ENCODE data around the gene ZNF687.

- TF ChIP-seq, protein P1, sequence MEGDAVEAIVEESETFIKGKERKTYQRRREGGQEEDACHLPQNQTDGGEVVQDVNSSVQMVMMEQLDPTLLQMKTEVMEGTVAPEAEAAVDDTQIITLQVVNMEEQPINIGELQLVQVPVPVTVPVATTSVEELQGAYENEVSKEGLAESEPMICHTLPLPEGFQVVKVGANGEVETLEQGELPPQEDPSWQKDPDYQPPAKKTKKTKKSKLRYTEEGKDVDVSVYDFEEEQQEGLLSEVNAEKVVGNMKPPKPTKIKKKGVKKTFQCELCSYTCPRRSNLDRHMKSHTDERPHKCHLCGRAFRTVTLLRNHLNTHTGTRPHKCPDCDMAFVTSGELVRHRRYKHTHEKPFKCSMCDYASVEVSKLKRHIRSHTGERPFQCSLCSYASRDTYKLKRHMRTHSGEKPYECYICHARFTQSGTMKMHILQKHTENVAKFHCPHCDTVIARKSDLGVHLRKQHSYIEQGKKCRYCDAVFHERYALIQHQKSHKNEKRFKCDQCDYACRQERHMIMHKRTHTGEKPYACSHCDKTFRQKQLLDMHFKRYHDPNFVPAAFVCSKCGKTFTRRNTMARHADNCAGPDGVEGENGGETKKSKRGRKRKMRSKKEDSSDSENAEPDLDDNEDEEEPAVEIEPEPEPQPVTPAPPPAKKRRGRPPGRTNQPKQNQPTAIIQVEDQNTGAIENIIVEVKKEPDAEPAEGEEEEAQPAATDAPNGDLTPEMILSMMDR (optimal IDR thresholded peaks at IDR 0.05 in 1 of 3, IDR thresholded peaks at IDR 0.05 in 1 of 3, conservative IDR thresholded peaks at IDR 0.05 in 1 of 3; ENCODE audit: extremely low read depth in 1 of 3, insufficient read depth in 2 of 3, low read length in 3 of 3) = no peak
- no peak for TF ChIP-seq EZH2 (IDR thresholded peaks at IDR 0.05; ENCODE audit: low read length)
These were observed 46.0 kb downstream of the ZNF687 start for GRCh38 chr1:151327903-151328674.
